Esophagus (tissue), 2 donors: Measurements from ENCODE around the gene GNG5. TPM values are rescaled to one million over a fixed set of nuclear protein-coding genes. Genes with fewer than 3 reads are reported as not detected.

Experiments used
- H3K27ac ChIP-seq, 2 donors: one replicate each; pipeline ENCODE4 v1.5.1; 2013; ENCODE audit warnings: low read depth in 2 of 2, mild to moderate bottlenecking in 2 of 2, inconsistent platforms in 1 of 2, low read length in 1 of 2, moderate library complexity in 1 of 2
- H3K27me3 ChIP-seq, 2 donors: one replicate each; pipeline ENCODE4 v1.6.1; 2013; ENCODE audit warnings: low read length in 2 of 2, control low read depth in 1 of 2, mild to moderate bottlenecking in 1 of 2; ENCODE audit not compliant: insufficient read depth in 2 of 2, control insufficient read depth in 1 of 2
- H3K36me3 ChIP-seq, 2 donors: one replicate each; pipeline ENCODE4 v1.6.1; 2013; ENCODE audit warnings: low read length in 1 of 2; ENCODE audit not compliant: control insufficient read depth in 2 of 2, insufficient read depth in 2 of 2
- H3K4me1 ChIP-seq, 2 donors: one replicate each; pipeline ENCODE4 v1.6.1; 2013; ENCODE audit warnings: low read length in 1 of 2; ENCODE audit not compliant: control insufficient read depth in 2 of 2, insufficient read depth in 2 of 2
- H3K4me3 ChIP-seq, 2 donors: one replicate each; pipeline ENCODE4 v1.5.1; 2013; ENCODE audit warnings: low read length in 2 of 2, mild to moderate bottlenecking in 2 of 2, low read depth in 1 of 2, moderate library complexity in 1 of 2
- H3K9me3 ChIP-seq, 2 donors: one replicate each; pipeline ENCODE4 v1.6.1; 2013; ENCODE audit warnings: mild to moderate bottlenecking in 2 of 2, low read depth in 1 of 2, low read length in 1 of 2, moderate library complexity in 1 of 2; ENCODE audit not compliant: control insufficient read depth in 2 of 2, insufficient read depth in 1 of 2
- WGBS, 2 donors: extraction: QIAGEN DNeasy Blood & Tissue Kit; methylation state at CpG; one replicate each; pipeline ENCODE4 v1.1.7; 2013; 5-methylcytosine and 5-hydroxymethylcytosine counted together
- polyA plus RNA-seq, 2 donors: library from polyadenylated mRNA; stranded (reverse); fragments of 200-250 nt; gene quantifications; one replicate each; pipeline ENCODE4 v1.2.3, GENCODE V29; 2013
- donor health status: healthy with polysubstance abuse.
- donor health status: Bipolar disorder and iron deficiency.

GNG5 gene
- 100 to 1,000 TPM; 104 to 121 TPM for polyA plus RNA-seq

DNA sequence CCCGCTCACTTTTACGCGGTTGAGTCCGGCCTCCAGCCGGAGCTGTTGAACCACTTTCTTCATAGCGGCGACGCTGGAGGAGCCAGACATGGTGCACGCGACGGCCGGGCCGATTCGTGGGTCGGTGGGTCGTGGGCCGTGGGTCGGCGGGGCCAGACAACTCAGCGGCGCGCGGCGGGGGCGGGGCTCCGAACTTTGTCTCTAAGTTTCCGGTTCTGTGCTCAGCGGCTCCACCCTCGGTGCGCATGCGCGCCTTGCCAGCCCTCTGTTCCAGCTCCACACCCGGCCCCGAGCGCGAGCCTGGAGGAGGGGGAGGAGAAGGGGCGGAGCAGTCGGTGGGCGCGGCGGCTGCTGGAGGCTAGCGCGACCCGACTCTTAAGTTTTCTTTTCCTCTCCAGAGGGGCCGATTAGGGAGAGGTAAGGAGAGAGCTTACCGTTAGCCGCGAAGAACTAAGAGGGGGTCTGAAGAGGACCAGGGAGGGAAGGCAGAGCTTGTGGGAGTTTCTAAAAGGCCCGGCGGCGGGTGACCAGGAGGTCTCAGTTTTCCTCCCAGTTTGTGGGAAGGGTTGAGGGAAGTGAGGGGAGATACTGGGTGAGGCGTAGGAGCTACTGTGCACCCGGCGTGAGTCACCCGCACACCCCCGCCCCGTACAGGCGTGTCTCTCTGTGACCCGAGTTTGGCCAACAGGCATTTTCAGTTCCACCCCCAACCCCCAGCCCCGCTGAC, at the start of gene GNG5, which contains the start of gene SPATA1:
TSS of gene GNG5 (minus strand) at position 580 of the 727 bp plus-strand sequence. CDS start at position 90, 490 bp downstream.
TSS of gene SPATA1 (plus strand) at position 385 of the 727 bp plus-strand sequence. CDS start 9,974 bp downstream, outside the sequence.
- Histone ChIP-seq H3K4me3 (peak within 1 kb of the TSS; percentile 83 to 100), H3K27me3 (no peaks in the 10 kb centered on the region), H3K4me1 (no peaks in the 10 kb centered on the region), H3K9me3 (no peaks in the 10 kb centered on the region), H3K27ac (peak within 1 kb of the TSS; percentile 94 to 96), H3K36me3 (no peaks in the 10 kb centered on the region)
- WGBS, 2 donors: 0 to 1% methylated on average over 42 to 60 of the region's 60 CpGs

DNA sequence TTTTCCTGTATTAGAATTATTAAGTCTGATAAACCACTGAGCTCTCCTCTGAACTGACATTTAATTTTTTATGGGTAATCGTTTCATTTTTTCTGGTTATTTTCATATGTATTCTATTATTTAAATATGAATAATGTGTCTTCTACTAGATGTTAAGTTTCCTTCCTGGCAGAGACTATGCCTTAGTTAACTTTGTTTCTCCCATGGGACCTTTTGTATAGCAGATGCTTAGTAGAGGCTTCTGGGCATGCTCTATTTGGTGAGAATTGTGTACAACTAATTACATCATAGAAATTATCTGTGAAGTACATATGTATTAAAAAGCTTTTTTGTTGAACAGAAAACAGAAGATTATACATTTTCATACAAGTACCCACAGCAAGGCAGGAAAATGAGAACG, 44.4 kb upstream of the GNG5 start:
- H3K9me3 ChIP-seq: no peaks in the 10 kb centered on the region
- no peaks in the 10 kb centered on the region for H3K27me3 ChIP-seq
- 83 to 90% methylated on average over 2 of the region's 2 CpGs for WGBS, 2 donors
- no peak overlapping the region for H3K4me3 ChIP-seq
- H3K4me1 ChIP-seq: no peaks in the 10 kb centered on the region
- no peak overlapping the region for H3K27ac ChIP-seq
- H3K36me3 ChIP-seq: no peaks in the 10 kb centered on the region

DNA sequence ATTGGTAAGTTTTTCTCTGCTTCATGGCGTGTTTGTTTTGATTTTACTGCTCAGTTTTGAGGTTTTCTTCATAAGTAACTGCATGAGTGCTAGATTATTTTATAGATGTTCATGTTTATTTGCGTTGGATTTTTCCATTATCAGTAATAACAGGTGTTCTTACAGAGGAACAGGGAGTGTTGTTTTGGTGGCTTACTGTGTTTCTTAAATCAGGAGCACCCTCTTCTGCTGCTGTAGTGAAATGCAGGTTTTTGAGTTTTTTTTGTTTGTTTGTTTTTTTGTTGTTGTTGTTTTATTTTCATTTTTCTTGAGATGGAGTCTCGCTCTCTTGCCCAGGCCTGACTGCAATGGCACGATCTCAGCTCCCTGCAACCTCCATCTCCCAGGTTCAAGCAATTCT, 35.3 kb upstream of the GNG5 start:
- Histone ChIP-seq H3K4me1 (no peaks in the 10 kb centered on the region), H3K27me3 (no peaks in the 10 kb centered on the region), H3K27ac (no peak overlapping the region), H3K4me3 (no peak overlapping the region), H3K36me3 (no peaks in the 10 kb centered on the region), H3K9me3 (no peaks in the 10 kb centered on the region)
- WGBS, 2 donors: 73 to 95% methylated on average over 4 of the region's 4 CpGs

DNA sequence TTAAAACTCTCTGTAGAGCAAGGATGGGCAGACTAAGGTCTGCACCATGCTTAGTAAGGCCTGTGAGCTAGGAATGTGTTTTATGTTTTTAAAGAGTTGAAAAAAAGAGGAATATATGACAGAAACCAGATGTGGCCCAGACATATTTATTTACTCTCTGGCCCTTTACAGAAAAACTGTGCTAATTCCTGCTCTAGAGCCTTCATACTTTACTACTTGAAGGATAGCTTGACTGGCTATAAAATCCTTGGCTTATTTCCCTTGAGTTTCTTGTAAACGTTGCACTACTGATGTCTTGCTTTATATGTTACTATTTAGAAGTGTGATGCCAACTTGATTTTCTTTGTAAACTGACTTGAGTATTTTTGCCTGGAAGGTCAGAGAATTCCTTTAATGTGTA, 34.4 kb upstream of the GNG5 start:
- Histone ChIP-seq H3K4me1 (no peaks in the 10 kb centered on the region), H3K27me3 (no peaks in the 10 kb centered on the region), H3K4me3 (no peak overlapping the region), H3K27ac (no peak overlapping the region), H3K9me3 (no peaks in the 10 kb centered on the region), H3K36me3 (no peaks in the 10 kb centered on the region)
- WGBS, 2 donors: 29% methylated on average over 1 of the region's 1 CpG

DNA sequence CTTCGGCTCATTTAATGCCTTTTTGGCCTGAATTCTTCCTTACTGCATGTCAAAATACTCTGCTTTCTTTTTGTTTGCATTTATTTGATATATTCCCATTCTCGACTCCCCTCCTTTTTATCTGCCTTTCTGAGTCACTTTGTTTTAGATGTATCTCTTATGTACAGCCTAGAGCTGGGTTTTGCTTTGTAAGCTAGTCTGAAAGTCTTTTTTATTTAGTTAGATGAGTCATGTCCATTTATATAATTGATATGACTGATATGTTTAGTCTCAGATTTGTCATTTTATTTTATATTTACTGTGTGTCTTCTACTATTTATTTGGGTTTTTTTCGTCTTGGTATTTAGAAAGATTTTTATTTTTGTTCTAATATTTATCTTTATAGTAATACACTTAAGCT, 33.6 kb upstream of the GNG5 start:
- Histone ChIP-seq H3K27ac (no peak overlapping the region), H3K36me3 (no peaks in the 10 kb centered on the region), H3K4me1 (no peaks in the 10 kb centered on the region), H3K4me3 (no peak overlapping the region), H3K27me3 (no peaks in the 10 kb centered on the region), H3K9me3 (no peaks in the 10 kb centered on the region)
- WGBS, 2 donors: 56 to 66% methylated on average over 3 of the region's 3 CpGs

DNA sequence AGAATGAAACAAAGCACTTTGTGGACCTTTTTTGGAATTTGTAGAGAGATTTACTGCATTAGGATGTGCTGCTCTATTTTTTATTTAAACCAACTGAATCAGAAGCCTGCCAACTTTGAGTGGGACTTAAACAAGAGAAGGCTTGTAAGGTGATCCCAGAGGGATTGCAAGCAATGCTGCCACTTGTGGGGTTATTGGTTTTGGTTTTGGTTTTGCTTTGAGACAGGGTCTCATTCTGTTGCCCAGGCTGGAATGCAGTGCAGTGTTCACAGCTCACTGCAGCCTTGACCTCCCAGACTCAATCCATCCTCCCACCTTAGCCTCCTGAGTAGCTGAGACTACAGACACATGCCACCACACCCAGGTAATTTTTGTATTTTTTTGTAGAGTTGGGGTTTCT, 32.2 kb upstream of the GNG5 start:
- Histone ChIP-seq H3K4me3 (no peak overlapping the region), H3K9me3 (no peaks in the 10 kb centered on the region), H3K27me3 (no peaks in the 10 kb centered on the region), H3K36me3 (no peaks in the 10 kb centered on the region), H3K27ac (no peak overlapping the region), H3K4me1 (no peaks in the 10 kb centered on the region)

DNA sequence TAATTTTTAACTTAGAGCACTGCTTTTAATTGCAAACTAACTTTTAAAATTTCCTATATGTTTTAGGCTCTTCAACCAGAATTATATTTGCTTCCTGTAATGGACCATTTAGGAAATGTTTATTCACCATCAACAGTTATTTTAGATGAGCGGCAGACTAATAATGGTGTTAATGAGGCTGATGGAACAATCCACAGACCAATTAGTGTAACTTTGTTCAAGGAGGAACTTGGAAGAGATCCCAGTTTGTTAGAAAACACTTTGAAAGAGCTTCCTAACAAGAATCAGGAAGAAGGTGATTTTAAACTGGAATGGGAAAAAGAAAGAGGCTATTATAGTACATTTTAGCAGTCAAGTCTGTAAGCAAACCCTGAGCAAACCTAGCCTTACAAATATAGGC, 19.4 kb upstream of the GNG5 start:
- H3K9me3 ChIP-seq: no peaks in the 10 kb centered on the region
- 85% methylated on average over 1 of the region's 1 CpG for WGBS, 2 donors
- H3K27ac ChIP-seq: no peak overlapping the region
- H3K36me3 ChIP-seq: no peaks in the 10 kb centered on the region
- H3K4me1 ChIP-seq: no peaks in the 10 kb centered on the region
- H3K27me3 ChIP-seq: no peaks in the 10 kb centered on the region
- H3K4me3 ChIP-seq: no peak overlapping the region

DNA sequence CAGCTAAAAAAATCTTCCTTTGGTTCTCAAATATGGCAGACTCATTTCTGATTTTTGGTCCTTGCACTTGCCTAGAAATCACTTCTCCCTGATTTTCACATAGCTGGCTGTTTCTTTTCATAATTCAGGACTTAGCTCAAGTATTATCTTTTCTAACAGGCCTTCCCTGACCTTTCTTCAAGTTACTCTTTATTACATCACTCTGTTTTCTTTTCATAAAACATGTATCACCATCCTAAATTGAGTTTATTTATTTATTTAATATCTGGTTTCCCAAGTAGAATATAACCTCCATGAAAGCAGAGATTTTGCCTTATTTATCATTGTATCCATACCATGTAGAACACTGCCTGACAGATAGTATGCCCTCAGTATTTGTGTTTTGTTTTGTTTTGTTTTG, 18.2 kb upstream of the GNG5 start:
- no peaks in the 10 kb centered on the region for H3K27me3 ChIP-seq
- H3K4me3 ChIP-seq: no peak overlapping the region
- H3K27ac ChIP-seq: no peak overlapping the region
- H3K36me3 ChIP-seq: no peaks in the 10 kb centered on the region
- H3K4me1 ChIP-seq: no peaks in the 10 kb centered on the region
- no peaks in the 10 kb centered on the region for H3K9me3 ChIP-seq

DNA sequence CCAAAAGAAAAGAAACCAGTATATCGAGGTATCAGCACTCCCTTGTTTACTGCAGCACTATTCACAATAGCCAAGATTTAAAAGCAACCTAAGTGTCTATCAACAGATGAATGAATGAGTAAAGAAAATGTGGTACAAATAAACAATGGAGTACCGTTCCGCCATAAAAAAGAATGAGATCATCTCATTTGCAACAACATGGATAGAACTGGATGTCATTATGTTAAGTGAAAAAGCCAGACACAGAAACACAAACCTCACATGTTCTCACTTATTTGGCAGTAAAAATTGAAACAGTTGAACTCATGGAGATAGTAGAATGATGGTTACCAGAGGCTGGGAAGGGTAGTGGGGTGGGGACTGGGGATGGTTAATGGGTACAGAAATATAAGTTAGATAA, 4.3 kb upstream of the GNG5 start:
- H3K4me3 ChIP-seq: no peak overlapping the region
- no peaks in the 10 kb centered on the region for H3K9me3 ChIP-seq
- H3K27me3 ChIP-seq: no peaks in the 10 kb centered on the region
- no peak overlapping the region for H3K27ac ChIP-seq
- H3K36me3 ChIP-seq: no peaks in the 10 kb centered on the region
- no peaks in the 10 kb centered on the region for H3K4me1 ChIP-seq
- 76 to 86% methylated on average over 3 of the region's 3 CpGs for WGBS, 2 donors

DNA sequence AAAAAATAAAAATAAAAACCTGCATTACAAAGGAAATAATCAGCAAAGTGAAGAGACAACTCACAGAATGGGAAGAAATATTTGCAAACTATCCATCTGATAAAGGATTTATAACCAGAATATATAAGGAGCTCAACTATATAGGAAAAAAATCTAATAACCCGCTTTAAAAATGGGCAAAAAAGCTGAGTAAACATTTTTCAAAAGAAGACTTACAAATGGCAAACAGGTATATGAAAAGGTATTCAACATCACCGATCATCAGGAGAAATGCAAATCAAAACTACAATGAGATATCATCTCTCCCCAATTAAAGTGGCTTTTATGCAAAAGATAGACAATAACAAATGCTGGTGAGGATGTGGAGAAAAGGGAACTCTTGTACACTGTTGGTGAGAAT, 3.8 kb upstream of the GNG5 start:
- 43 to 55% methylated on average over 2 of the region's 2 CpGs for WGBS, 2 donors

More for the DNA sequence above, 3.8 kb upstream of the GNG5 start:
- no peaks in the 10 kb centered on the region for H3K27me3 ChIP-seq
- H3K9me3 ChIP-seq: no peaks in the 10 kb centered on the region
- no peaks in the 10 kb centered on the region for H3K36me3 ChIP-seq
- no peaks in the 10 kb centered on the region for H3K4me1 ChIP-seq
- no peak overlapping the region for H3K27ac ChIP-seq
- no peak overlapping the region for H3K4me3 ChIP-seq
